Lung (tissue), 12 donors: Measurements from ENCODE around the gene NUTM2G. TPM values are rescaled to one million over a fixed set of nuclear protein-coding genes. Genes with fewer than 3 reads are reported as not detected.
"Not testable (repeated sequence)": the region's sequence is repeated elsewhere in the genome, so short reads cannot be mapped to it uniquely, and the experiment has no call there.

ENCODE experiments used
- ATAC-seq: fragments of 200-7000 bp; cut with Tn5 transposase; one replicate; pipeline ENCODE4 v1.9.1; 2020; ENCODE audit warnings: moderate number of reproducible peaks; ENCODE audit not compliant: insufficient read depth, low FRiP score
- DNase-seq, 3 donors: peaks; one replicate each; pipeline ENCODE4 v3.0.0-alpha.2; 2013 to 2017
- H3K27ac ChIP-seq, 2 donors: one replicate each; pipeline ENCODE4 v1.5.1; 2013; ENCODE audit warnings: mild to moderate bottlenecking in 2 of 2, moderate library complexity in 2 of 2, control low read depth in 1 of 2, inconsistent platforms in 1 of 2, low read depth in 1 of 2, low read length in 1 of 2
- H3K27me3 ChIP-seq, 3 donors: one replicate each; pipeline ENCODE4 v1.5.1; 2013; ENCODE audit warnings: low read length in 2 of 3; ENCODE audit not compliant: control insufficient read depth in 3 of 3, insufficient read depth in 3 of 3
- H3K36me3 ChIP-seq, 4 donors: one replicate each; pipeline ENCODE4 v1.5.1; 2013; ENCODE audit warnings: low read length in 4 of 4, mild to moderate bottlenecking in 1 of 4, moderate library complexity in 1 of 4; ENCODE audit not compliant: control insufficient read depth in 4 of 4, insufficient read depth in 4 of 4
- H3K4me1 ChIP-seq, 5 donors: one replicate each; pipeline ENCODE4 v1.5.1; 2013; ENCODE audit warnings: low read length in 5 of 5, mild to moderate bottlenecking in 2 of 5, moderate library complexity in 1 of 5; ENCODE audit not compliant: control insufficient read depth in 5 of 5, insufficient read depth in 5 of 5
- H3K4me3 ChIP-seq: one replicate; pipeline ENCODE4 v1.5.1; 2013; ENCODE audit warnings: mild to moderate bottlenecking, control low read depth, moderate library complexity
- H3K9ac ChIP-seq, 2 donors: one replicate each; pipeline ENCODE4 v1.5.1; 2013; ENCODE audit warnings: low read length in 2 of 2, control low read depth in 1 of 2; ENCODE audit not compliant: insufficient read depth in 1 of 2
- H3K9me3 ChIP-seq, 4 donors: one replicate each; pipeline ENCODE4 v1.5.1; 2013; ENCODE audit warnings: low read length in 3 of 4, mild to moderate bottlenecking in 1 of 4, moderate library complexity in 1 of 4; ENCODE audit not compliant: control insufficient read depth in 4 of 4, insufficient read depth in 3 of 4
- WGBS, 2 donors: extraction: QIAGEN DNeasy Blood & Tissue Kit; methylation state at CpG; one replicate each; pipeline ENCODE4 v1.1.7; 2013; 5-methylcytosine and 5-hydroxymethylcytosine counted together
- polyA plus RNA-seq, 2 donors: library from polyadenylated mRNA; stranded (reverse); fragments of 200-250 nt; gene quantifications; one replicate each; pipeline ENCODE4 v1.2.1, GENCODE V29; 2013
- total RNA-seq, 2 donors: library from RNA; depleted of rRNA in 1 of 2; stranded (reverse); fragments of >200 nt in 1 of 2; gene quantifications; one replicate each; pipeline ENCODE4 v1.2.1, GENCODE V29; 2014 to 2021
- TF ChIP-seq, protein P1 (sequence below): IDR thresholded peaks from 2 replicates; pipeline ENCODE4 v1.5.1; 2012; ENCODE audit warnings: mild to moderate bottlenecking; ENCODE audit errors: control extremely low read depth, extremely low read depth
- donor health status: control.
- donor health status: control.
- donor health status: Bipolar disorder and iron deficiency.
- donor health status: healthy.
- donor health status: DM: yes; HTN: yes; CAD: no.

The NUTM2G gene
- total and polyA plus RNA-seq, 4 donors = not detected

DNA sequence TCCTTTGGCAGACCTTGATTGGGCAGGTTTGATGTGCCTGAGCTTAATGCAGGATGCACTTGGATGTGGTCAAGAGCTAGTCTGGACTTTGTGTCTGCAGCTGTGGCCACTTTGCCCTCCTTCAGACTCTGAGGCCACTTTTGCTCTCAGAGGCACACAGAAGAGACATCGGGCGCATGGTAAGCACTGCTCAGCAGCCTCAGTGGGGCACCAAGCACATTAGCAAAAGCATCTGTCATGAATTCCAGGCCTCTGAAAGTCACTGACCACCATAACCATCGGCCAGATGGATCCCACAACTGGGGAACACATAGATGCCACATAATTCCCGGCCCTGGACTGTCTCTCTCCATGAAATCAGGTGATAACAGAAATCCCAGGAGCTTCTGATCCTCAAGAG is 40.1 kb upstream of the NUTM2G start:
- Histone ChIP-seq H3K36me3 (peaks cover 0 to 2% (median under 1%) of the 10 kb centered on the region in 4 donors), H3K27me3 (no peaks in the 10 kb centered on the region), H3K4me3 (no peak overlapping the region), H3K27ac (no peak overlapping the region), H3K9me3 (no peaks in the 10 kb centered on the region), H3K4me1 (no peaks in the 10 kb centered on the region), H3K9ac (no peak overlapping the region)
- ATAC-seq (no peak), DNase-seq (no peak)
- TF ChIP-seq, protein P1, sequence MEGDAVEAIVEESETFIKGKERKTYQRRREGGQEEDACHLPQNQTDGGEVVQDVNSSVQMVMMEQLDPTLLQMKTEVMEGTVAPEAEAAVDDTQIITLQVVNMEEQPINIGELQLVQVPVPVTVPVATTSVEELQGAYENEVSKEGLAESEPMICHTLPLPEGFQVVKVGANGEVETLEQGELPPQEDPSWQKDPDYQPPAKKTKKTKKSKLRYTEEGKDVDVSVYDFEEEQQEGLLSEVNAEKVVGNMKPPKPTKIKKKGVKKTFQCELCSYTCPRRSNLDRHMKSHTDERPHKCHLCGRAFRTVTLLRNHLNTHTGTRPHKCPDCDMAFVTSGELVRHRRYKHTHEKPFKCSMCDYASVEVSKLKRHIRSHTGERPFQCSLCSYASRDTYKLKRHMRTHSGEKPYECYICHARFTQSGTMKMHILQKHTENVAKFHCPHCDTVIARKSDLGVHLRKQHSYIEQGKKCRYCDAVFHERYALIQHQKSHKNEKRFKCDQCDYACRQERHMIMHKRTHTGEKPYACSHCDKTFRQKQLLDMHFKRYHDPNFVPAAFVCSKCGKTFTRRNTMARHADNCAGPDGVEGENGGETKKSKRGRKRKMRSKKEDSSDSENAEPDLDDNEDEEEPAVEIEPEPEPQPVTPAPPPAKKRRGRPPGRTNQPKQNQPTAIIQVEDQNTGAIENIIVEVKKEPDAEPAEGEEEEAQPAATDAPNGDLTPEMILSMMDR = no peak
- 91 to 96% methylated on average over 4 of the region's 4 CpGs for WGBS, 2 donors

DNA sequence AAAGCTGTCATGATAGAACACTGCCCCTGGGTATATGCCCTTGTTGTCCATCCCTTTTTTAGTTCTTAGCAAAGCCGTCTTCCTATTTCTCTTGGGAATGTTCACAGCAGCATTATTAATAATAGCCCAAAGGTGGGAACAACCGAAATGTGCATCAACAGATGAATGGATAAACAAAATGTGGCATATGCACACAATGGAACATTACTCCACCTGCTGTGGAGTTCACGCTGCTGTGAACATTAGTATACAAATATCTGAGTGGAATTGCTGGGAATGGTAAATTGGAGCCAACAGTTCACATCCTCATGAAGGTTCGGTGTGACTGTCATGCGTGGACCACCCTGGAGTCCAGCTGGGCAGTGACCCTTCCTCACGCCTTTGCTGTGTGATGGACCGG is 36.5 kb upstream of the NUTM2G start:
- TF ChIP-seq, protein P1 = no peak
- Histone ChIP-seq H3K9me3 (no peaks in the 10 kb centered on the region), H3K36me3 (peaks cover 0 to 6% (median 3%) of the 10 kb centered on the region in 4 donors), H3K4me3 (no peak overlapping the region), H3K4me1 (no peaks in the 10 kb centered on the region), H3K27me3 (no peaks in the 10 kb centered on the region), H3K9ac (no peak overlapping the region), H3K27ac (no peak overlapping the region)
- ATAC-seq = no peak
- no peak for DNase-seq
- 97 to 99% methylated on average over 7 of the region's 7 CpGs for WGBS, 2 donors

DNA sequence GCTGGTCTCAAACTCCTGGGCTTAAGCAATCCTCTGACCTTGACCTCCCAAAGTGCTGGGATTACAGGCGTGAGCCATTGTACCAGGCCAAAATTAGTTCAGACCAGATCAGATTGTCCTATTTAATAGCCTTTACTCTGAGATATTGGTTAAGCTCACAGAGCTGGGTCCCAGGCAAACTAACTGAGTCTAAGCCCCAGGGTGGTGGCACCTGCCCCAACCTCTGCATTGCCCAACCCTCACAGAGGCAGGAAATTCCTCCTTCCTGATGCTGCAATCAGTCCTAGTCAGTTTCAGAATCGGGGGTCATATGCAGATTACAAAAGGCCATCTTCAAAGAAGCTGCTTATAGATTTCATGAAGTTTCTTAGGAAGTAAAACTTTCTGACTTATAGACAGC is 28.6 kb upstream of the NUTM2G start:
- ATAC-seq, H3K27me3 ChIP-seq, H3K27ac ChIP-seq, H3K4me3 ChIP-seq, H3K36me3 ChIP-seq, DNase-seq, H3K4me1 ChIP-seq, H3K9ac ChIP-seq, H3K9me3 ChIP-seq: not testable (repeated sequence)
- 31 to 78% methylated on average over 1 of the region's 2 CpGs for WGBS, 2 donors

DNA sequence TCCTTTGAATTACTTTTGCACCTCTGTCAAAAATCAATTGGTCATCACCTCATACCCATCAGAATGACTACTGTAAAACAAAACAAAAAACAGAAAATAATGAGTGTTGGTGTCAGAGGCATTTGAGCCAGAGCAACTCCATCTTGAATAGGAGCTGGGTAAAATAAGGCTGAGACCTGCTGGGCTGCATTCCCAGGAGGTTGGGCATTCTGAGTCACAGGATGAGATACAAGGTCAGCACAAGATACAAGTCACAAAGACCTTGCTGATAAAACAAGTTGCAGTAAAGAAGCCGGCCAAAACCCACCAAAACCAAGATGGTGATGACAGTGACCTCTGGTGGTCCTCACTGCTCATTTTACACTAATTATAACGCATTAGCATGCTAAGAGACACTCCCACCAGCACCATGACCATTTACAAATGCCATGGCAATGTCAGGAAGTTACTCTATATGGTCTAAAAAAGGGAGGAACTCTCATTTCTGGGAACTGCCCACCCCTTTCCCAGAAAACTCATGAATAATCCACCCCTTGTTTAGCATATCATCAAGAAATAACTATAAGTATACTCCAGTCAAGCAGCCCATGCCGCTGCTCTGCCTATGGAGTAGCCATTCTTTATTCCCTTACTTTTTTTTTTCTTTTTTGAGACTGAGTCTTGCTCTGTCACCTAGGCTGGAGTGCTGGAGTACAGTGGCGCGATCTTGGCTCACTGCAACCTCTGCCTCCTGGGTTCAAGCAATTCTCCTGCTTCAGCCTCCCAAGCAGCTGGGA is 23.5 kb upstream of the NUTM2G start:
- not testable (repeated sequence) for H3K9ac ChIP-seq, H3K4me3 ChIP-seq, DNase-seq, ATAC-seq, H3K4me1 ChIP-seq, H3K27me3 ChIP-seq, H3K9me3 ChIP-seq, H3K36me3 ChIP-seq, H3K27ac ChIP-seq
- WGBS, 2 donors = 86 to 90% methylated on average over 2 of the region's 5 CpGs

DNA sequence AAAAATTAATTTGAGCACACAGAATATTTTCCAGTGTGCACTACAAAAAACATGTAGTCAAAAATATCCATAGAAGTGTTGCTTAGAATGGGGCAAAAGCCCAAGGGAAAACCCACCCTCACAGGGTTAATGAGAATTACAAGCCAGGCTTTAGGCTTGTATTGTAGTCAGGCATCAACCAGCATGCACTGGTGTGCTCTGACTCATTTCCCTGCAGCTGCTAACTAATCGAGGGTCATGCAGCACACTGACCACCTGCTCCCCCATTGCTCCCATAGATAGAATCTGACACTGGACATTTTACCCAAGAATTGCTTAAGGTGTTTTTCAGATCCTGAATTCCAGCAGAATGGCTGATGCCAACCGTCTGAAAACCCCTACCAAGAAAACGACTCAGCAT is 20.2 kb upstream of the NUTM2G start:
- not testable (repeated sequence) for H3K27me3 ChIP-seq, DNase-seq, H3K4me3 ChIP-seq, H3K36me3 ChIP-seq, H3K27ac ChIP-seq, H3K4me1 ChIP-seq, ATAC-seq, H3K9ac ChIP-seq, H3K9me3 ChIP-seq
- no CpG with 5 or more reads among the region's 3 CpGs for WGBS, 2 donors

DNA sequence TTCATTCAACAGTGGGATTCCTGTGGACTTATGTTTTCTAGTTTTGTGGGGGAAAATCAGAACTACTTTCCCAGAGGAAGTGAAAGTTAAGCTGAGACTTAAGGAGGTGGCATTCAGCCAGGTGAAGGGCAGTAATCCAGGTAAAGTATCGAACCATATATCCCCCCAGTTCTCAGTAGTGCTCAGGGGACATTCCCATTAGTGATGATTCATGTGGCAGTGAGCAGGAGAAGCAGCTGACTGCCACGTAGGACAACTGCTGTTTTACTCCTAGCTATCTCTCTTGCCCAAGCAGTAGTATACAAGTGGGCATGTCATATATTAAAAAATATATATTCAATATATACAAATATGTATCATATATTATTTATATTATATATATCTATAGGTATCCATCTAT is 13.1 kb upstream of the NUTM2G start:
- not testable (repeated sequence) for H3K9ac ChIP-seq, H3K4me1 ChIP-seq, ATAC-seq, DNase-seq, H3K36me3 ChIP-seq, H3K9me3 ChIP-seq, H3K27ac ChIP-seq, H3K27me3 ChIP-seq, H3K4me3 ChIP-seq
- WGBS, 2 donors = 67 to 85% methylated on average over 2 of the region's 2 CpGs

DNA sequence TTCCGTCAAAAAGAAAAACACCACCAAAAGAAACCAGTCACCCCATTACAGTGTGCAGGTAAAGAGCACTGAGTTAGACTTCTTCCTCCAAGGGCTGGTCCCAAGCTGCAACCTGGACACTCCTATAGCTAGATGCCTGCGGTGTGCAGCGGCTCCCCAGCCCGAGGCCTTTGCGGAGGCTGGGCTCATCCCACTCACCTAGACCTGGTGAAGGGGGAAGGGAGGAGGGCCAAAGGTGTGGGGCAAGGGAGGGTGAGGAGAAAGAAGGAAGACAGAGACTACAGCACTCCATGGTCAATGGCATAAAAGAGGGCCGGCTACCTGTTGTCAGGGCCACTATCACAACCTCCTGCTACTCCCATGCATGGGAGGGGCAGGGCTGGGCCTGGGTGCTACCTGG is 12.1 kb upstream of the NUTM2G start:
- not testable (repeated sequence) for H3K27ac ChIP-seq, H3K4me1 ChIP-seq, H3K9me3 ChIP-seq, H3K9ac ChIP-seq, H3K27me3 ChIP-seq, H3K36me3 ChIP-seq, DNase-seq, ATAC-seq, H3K4me3 ChIP-seq
- WGBS, 2 donors = 98 to 100% methylated on average over 3 to 5 of the region's 6 CpGs
